Spleen (tissue), 11 donors: ENCODE results near the gene PROX1. TPM values are rescaled to one million over a fixed set of nuclear protein-coding genes. Genes with fewer than 3 reads are reported as not detected.

Experiments
- DNase-seq: peaks from one replicate; pipeline ENCODE4 v3.0.0-alpha.2; 2020
- H3K27ac ChIP-seq, 8 donors: fragments of 200-600 bp; sonication (generic) in 7 of 8; 1 replicate in 4 of 8; 2 replicates in 4 of 8; pipeline versions ENCODE4 v1.5.0 to v1.8.0; 2016 to 2021; ENCODE audit warnings: inconsistent platforms in 4 of 8, mild to moderate bottlenecking in 4 of 8, moderate library complexity in 1 of 8
- H3K27me3 ChIP-seq, 7 donors: fragments of 200-600 bp; sonication (generic) in 6 of 7; replicated peaks in 1 of 7; 1 replicate in 4 of 7; 2 replicates in 3 of 7; pipeline versions ENCODE4 v1.5.0 to v1.8.0; 2016 to 2021; ENCODE audit warnings: inconsistent platforms in 3 of 7, mild to moderate bottlenecking in 1 of 7
- H3K36me3 ChIP-seq, 6 donors: fragments of 200-600 bp; sonication (generic) in 5 of 6; 1 replicate in 4 of 6; 2 replicates in 2 of 6; pipeline versions ENCODE4 v1.5.0 to v1.8.0; 2016 to 2021; ENCODE audit warnings: inconsistent platforms in 2 of 6
- H3K4me1 ChIP-seq, 6 donors: fragments of 200-600 bp; sonication (generic) in 5 of 6; 1 replicate in 3 of 6; 2 replicates in 3 of 6; pipeline versions ENCODE4 v1.5.0 to v1.8.0; 2016 to 2021; ENCODE audit warnings: inconsistent platforms in 3 of 6
- H3K4me3 ChIP-seq, 8 donors: fragments of 200-600 bp; sonication (generic) in 7 of 8; 1 replicate in 4 of 8; 2 replicates in 4 of 8; pipeline versions ENCODE4 v1.5.0 to v1.8.0; 2016 to 2021; ENCODE audit warnings: inconsistent platforms in 4 of 8, mild to moderate bottlenecking in 4 of 8, moderate library complexity in 2 of 8
- H3K9me3 ChIP-seq, 8 donors: fragments of 200-600 bp; sonication (generic) in 7 of 8; 1 replicate in 4 of 8; 2 replicates in 4 of 8; pipeline versions ENCODE4 v1.5.0 to v1.8.0; 2016 to 2021; ENCODE audit warnings: inconsistent platforms in 4 of 8
- CTCF ChIP-seq, 11 experiments: fragments of 200-600 bp in 7 of 11; fragments of 450-650 bp in 4 of 11; sonication (generic) in 4 of 11; IDR thresholded peaks in 8 of 11; conservative IDR thresholded peaks in 3 of 11; 1 replicate in 7 of 11; 2 replicates in 4 of 11; pipeline versions ENCODE4 v1.4.0 to v1.8.0; 2016 to 2021; ENCODE audit warnings: antibody characterized with exemption in 11 of 11, inconsistent platforms in 4 of 11, mild to moderate bottlenecking in 1 of 11
- POLR2A ChIP-seq, 3 donors: fragments of 450-650 bp; IDR thresholded peaks; one replicate each; pipeline ENCODE4 v1.5.1; 2017; ENCODE audit warnings: antibody characterized with exemption in 3 of 3, mild to moderate bottlenecking in 1 of 3
- POLR2AphosphoS5 ChIP-seq, 3 donors: sonication (generic); formaldehyde crosslinking; IDR thresholded peaks; one replicate each; pipeline ENCODE4 v1.5.1; 2017; ENCODE audit warnings: antibody characterized with exemption in 3 of 3
- WGBS, 5 donors: extraction: QIAGEN DNeasy Blood & Tissue Kit in 3 of 5; methylation state at CpG; one replicate each; pipeline versions ENCODE4 v1.1.5 to v1.1.7; 2013 to 2018; 5-methylcytosine and 5-hydroxymethylcytosine counted together
- intact Hi-C: fragments of 100-400 bp; cut with DNase I; formaldehyde crosslinking; loops from one replicate; pipeline ENCODE4 v1.15.0; 2023; ENCODE audit warnings: low total_unique reads
- polyA plus RNA-seq, 3 donors: library from polyadenylated mRNA; stranded (reverse); fragments of 200-250 nt; gene quantifications; one replicate each; pipeline ENCODE4 v1.2.1, GENCODE V29; 2013
- total RNA-seq, 7 donors: library from RNA; depleted of rRNA in 3 of 7; stranded (reverse); fragments of >200 nt in 3 of 7; fragmentation: NEBNext Ultra II Directional in 4 of 7; extraction: Animal tissue kit (Norgen Biotek cat#: 25700) in 4 of 7; gene quantifications; one replicate each; pipeline versions ENCODE4 v1.1.0 to v1.2.1, GENCODE V29; 2016 to 2021
- donor health status: healthy with polysubstance abuse.
- donor health status: DM: no; HTN: no; CAD: no; lungs with moderate emphysema.
- donor health status: DM: no; HTN: no; CAD: no.
- donor health status: Bipolar disorder and iron deficiency.
- donor health status: healthy.
- donor health status: DM: no; HTN: no; CAD: no.
- donor health status: DM: yes; HTN: yes; CAD: no.

Gene PROX1
- total and polyA plus RNA-seq, 10 donors: 0.70 to 114 (median 41.7) TPM

DNA sequence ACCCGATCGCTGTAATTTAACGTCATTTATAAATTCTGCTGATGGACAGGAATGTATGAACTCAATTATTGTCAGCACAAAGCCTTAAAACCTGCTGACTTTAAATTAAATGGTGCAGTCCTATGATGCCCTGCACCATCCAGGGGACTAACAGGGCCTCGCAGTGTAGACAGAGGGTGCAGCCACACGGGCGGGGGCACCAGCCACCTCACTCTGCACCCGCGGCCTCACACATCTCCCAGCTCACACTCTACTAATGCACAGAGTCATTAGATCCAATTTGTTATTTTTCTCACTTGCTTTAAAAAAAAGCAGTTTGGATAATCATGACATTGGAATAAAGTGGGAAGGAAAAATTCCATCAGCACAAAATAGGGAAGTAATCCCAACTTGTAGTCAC lies 49.7 kb downstream of the PROX1 start:
- Histone ChIP-seq H3K4me1 (no peaks in the 10 kb centered on the region), H3K27ac (no peak overlapping the region), H3K4me3 (no peak overlapping the region), H3K9me3 (no peaks in the 10 kb centered on the region), H3K36me3 (peaks cover 0 to 26% (median 0%) of the 10 kb centered on the region in 6 donors), H3K27me3 (peaks cover 0 to 6% (median 0%) of the 10 kb centered on the region in 7 donors)
- WGBS, 5 donors: 70 to 83% (median 75%) methylated on average over 8 of the region's 8 CpGs
- no peak for TF ChIP-seq POLR2A (IDR thresholded peaks at IDR 0.05)
- no peak for TF ChIP-seq POLR2AphosphoS5 (IDR thresholded peaks at IDR 0.05)
- no peak for TF ChIP-seq CTCF (IDR thresholded peaks at IDR 0.05 in 8 of 11, conservative IDR thresholded peaks at IDR 0.05 in 3 of 11)
- no peak for DNase-seq
- intact Hi-C loops: no loop called here

DNA sequence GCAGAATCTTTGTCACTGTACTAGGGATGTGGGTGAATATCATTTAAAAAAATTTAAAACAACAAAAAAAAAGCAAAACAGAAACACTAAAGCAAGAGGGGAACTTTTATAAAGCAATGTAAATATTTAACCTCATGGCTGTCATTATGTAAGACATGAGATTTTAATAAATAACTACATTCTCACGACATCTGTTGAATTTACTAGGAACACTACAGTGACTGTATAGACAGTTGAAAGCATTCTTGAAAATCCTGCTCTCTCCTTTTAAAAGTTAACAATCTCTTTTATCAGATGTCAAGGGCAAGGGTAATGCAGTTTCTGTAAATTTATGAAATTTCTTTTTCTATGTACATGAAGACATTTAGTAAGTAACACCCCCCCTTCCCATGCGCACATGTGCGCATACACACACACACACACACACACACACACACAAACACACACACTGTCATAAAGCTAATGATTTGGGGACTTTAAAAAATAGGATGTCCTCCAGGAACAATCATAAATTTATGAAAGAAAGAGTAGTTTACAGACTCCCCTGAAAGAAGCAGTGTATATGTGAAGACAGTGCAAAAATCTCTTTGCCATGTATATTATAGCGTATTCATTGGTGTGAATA lies 51.7 kb downstream of the PROX1 start:
- Histone ChIP-seq H3K4me3 (no peak overlapping the region), H3K27me3 (peaks cover 0 to 6% (median 0%) of the 10 kb centered on the region in 7 donors), H3K36me3 (peaks cover 0 to 18% (median 0%) of the 10 kb centered on the region in 6 donors), H3K27ac (no peak overlapping the region), H3K4me1 (no peaks in the 10 kb centered on the region), H3K9me3 (no peaks in the 10 kb centered on the region)
- no peak for DNase-seq
- 89 to 92% (median 91%) methylated on average over 4 of the region's 4 CpGs for WGBS, 5 donors
- intact Hi-C loops: no loop called here
- TF ChIP-seq CTCF (IDR thresholded peaks at IDR 0.05 in 8 of 11, conservative IDR thresholded peaks at IDR 0.05 in 3 of 11) (no peak), POLR2AphosphoS5 (IDR thresholded peaks at IDR 0.05) (no peak), POLR2A (IDR thresholded peaks at IDR 0.05) (no peak)

DNA sequence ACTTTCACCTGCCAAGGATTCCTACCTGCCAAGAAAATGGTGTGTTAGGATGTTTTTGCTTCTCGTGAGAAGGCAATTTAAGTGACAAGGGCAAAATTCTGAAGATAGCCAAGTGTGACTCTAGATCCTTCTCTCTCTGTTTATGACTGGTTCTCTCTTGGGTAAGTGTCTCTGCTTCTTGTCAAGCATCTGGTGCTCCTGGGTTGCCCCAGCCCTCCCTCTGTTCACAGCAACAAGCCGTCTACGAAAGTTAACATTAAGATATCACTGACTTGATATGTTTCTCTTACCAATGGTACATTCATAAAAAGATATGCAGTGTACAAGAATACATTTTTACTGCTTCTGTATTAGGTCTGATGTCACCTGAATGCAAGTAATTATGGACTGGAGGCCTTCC lies 55.4 kb downstream of the PROX1 start:
- DNase-seq: no peak
- TF ChIP-seq POLR2AphosphoS5 (IDR thresholded peaks at IDR 0.05) (no peak), POLR2A (IDR thresholded peaks at IDR 0.05) (no peak), CTCF (IDR thresholded peaks at IDR 0.05 in 8 of 11, conservative IDR thresholded peaks at IDR 0.05 in 3 of 11) (no peak)
- Histone ChIP-seq H3K4me3 (no peak overlapping the region), H3K9me3 (peaks cover 0 to 13% (median 7%) of the 10 kb centered on the region in 8 donors), H3K36me3 (no peaks in the 10 kb centered on the region), H3K27me3 (peaks cover 0 to 6% (median 0%) of the 10 kb centered on the region in 7 donors), H3K4me1 (no peaks in the 10 kb centered on the region), H3K27ac (no peak overlapping the region)
- WGBS, 5 donors: 81 to 87% (median 84%) methylated on average over 3 of the region's 3 CpGs
- intact Hi-C loops: no loop called here

DNA sequence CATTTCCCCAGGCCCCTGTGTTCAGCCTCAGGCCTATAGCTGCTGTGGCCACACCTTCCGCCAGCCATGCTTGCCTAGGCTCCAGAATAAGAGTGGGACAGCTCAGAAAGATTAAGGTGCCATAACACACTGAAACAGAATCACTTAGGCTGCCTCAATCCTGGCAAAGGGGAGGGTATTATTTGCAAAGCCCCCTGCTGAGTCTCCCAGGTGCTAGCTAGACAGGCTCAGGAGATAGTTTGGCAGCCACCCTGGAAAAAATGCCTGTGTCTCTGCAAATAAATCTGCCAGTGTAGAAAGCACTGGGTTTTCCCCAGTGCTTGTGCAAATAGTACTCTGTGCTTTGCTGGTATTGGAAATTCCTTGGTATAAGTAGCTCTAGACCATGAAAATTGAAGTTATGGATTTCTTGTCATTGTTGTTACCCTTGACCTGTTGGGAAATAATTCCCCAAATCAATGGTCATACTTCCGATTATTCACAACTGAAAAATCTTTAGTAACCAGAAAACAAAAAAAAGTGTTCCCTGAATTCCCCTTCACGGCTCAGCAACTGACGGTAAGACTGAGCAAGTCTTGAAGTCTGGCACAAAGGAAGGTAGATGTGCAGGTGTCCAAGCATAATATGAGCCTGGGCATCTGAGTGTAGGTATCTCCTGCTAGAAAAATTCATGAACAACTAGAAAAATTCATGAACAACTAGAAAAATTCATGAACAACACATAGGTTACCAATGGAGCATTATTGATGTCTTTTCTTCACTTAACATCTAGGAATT lies 56.9 kb downstream of the PROX1 start:
- intact Hi-C loops: no loop called here
- 86 to 97% (median 91%) methylated on average over 3 to 4 of the region's 4 CpGs for WGBS, 5 donors
- Histone ChIP-seq H3K4me3 (no peak overlapping the region), H3K36me3 (no peaks in the 10 kb centered on the region), H3K27me3 (peaks cover 0 to 6% (median 0%) of the 10 kb centered on the region in 7 donors), H3K27ac (no peak overlapping the region), H3K9me3 (peaks cover 0 to 24% (median 20%) of the 10 kb centered on the region in 8 donors), H3K4me1 (no peaks in the 10 kb centered on the region)
- TF ChIP-seq POLR2AphosphoS5 (IDR thresholded peaks at IDR 0.05): no peak
- TF ChIP-seq POLR2A (IDR thresholded peaks at IDR 0.05): no peak
- DNase-seq: no peak
